ENCODE results near the gene FBN2. TPM values are rescaled to one million over a fixed set of nuclear protein-coding genes. Genes with fewer than 3 reads are reported as not detected.
"Not testable (repeated sequence)": the region's sequence is repeated elsewhere in the genome, so short reads cannot be mapped to it uniquely, and the experiment has no call there.

The FBN2 gene
- total and polyA plus RNA-seq, 2 experiments from 2014 or later, result 41.0 to 143 TPM

GRCh38 chr5:128512894-128513293 is 25.2 kb downstream of the FBN2 start:
- no peak overlapping the region for H3K4me2 ChIP-seq
- H3K79me2 ChIP-seq, result no peaks in the 10 kb centered on the region
- H4K20me1 ChIP-seq (ENCODE audit: insufficient read depth, poor library complexity, severe bottlenecking), result no peaks in the 10 kb centered on the region
- no peaks in the 10 kb centered on the region for H3K36me3 ChIP-seq (replicated peaks; ENCODE audit: insufficient read depth, low read depth)
- no peak overlapping the region for H3K4me3 ChIP-seq
- no peaks in the 10 kb centered on the region for H3K4me1 ChIP-seq (ENCODE audit: insufficient read depth)
- TF ChIP-seq CTCF (IDR thresholded peaks at IDR 0.05; ENCODE audit: poor library complexity) (no peak), EZH2phosphoT487 (IDR thresholded peaks at IDR 0.05; ENCODE audit: low read depth, severe bottlenecking, unreplicated experiment) (no peak), EZH2 (IDR thresholded peaks at IDR 0.05; ENCODE audit: borderline replicate concordance) (no peak)
- 62% methylated on average over 2 of the region's 2 CpGs for WGBS (ENCODE audit: low lambda C conversion rate, missing lambda C conversion rate)
- H3K9me2 ChIP-seq (replicated peaks; ENCODE audit: insufficient read depth), result no peaks in the 10 kb centered on the region
- no peak for DNase-seq (ENCODE audit: low spot score)
- no peak overlapping the region for H3K27ac ChIP-seq
- no peaks in the 10 kb centered on the region for H3K27me3 ChIP-seq
- H2AFZ ChIP-seq, result no peak overlapping the region
- no peaks in the 10 kb centered on the region for H3K9me3 ChIP-seq (ENCODE audit: low read depth)

- no peak for TF ChIP-seq EZH2 (IDR thresholded peaks at IDR 0.05; ENCODE audit: borderline replicate concordance)
- TF ChIP-seq CTCF (IDR thresholded peaks at IDR 0.05; ENCODE audit: poor library complexity), result no peak
- TF ChIP-seq EZH2phosphoT487 (IDR thresholded peaks at IDR 0.05; ENCODE audit: low read depth, severe bottlenecking, unreplicated experiment), result no peak
- Histone ChIP-seq H3K27me3 (no peaks in the 10 kb centered on the region), H3K4me2 (no peak overlapping the region), H3K4me1 (ENCODE audit: insufficient read depth) (no peaks in the 10 kb centered on the region), H3K79me2 (no peaks in the 10 kb centered on the region), H2AFZ (no peak overlapping the region), H3K9me2 (replicated peaks; ENCODE audit: insufficient read depth) (no peaks in the 10 kb centered on the region), H4K20me1 (ENCODE audit: insufficient read depth, poor library complexity, severe bottlenecking) (no peaks in the 10 kb centered on the region), H3K36me3 (replicated peaks; ENCODE audit: insufficient read depth, low read depth) (no peaks in the 10 kb centered on the region), H3K9me3 (ENCODE audit: low read depth) (no peaks in the 10 kb centered on the region), H3K27ac (no peak overlapping the region), H3K4me3 (no peak overlapping the region)
- DNase-seq (ENCODE audit: low spot score), result no peak
- 91% methylated on average over 2 of the region's 2 CpGs for WGBS (ENCODE audit: low lambda C conversion rate, missing lambda C conversion rate)
These were observed 31.4 kb downstream of the FBN2 start for GRCh38 chr5:128506643-128507042.

- H3K4me2 ChIP-seq; H3K4me3 ChIP-seq; H3K9me3 ChIP-seq (ENCODE audit: low read depth); H3K4me1 ChIP-seq (ENCODE audit: insufficient read depth); H3K79me2 ChIP-seq; H3K27ac ChIP-seq; H4K20me1 ChIP-seq (ENCODE audit: insufficient read depth, poor library complexity, severe bottlenecking); H3K27me3 ChIP-seq; H2AFZ ChIP-seq; H3K36me3 ChIP-seq (replicated peaks; ENCODE audit: insufficient read depth, low read depth); H3K9me2 ChIP-seq (replicated peaks; ENCODE audit: insufficient read depth); DNase-seq (ENCODE audit: low spot score): not testable (repeated sequence)
- WGBS (ENCODE audit: low lambda C conversion rate, missing lambda C conversion rate), result 93% methylated on average over 1 of the region's 1 CpG
These were observed 34.3 kb downstream of the FBN2 start for GRCh38 chr5:128503727-128504126.

- H3K27me3 ChIP-seq, result no peaks in the 10 kb centered on the region
- H3K27ac ChIP-seq, result no peak overlapping the region
- H3K4me1 ChIP-seq (ENCODE audit: insufficient read depth), result no peaks in the 10 kb centered on the region
- H3K4me3 ChIP-seq, result no peak overlapping the region
- no peak overlapping the region for H3K4me2 ChIP-seq
- H3K79me2 ChIP-seq, result peaks cover 4% of the 10 kb centered on the region
- 67% methylated on average over 5 of the region's 5 CpGs for WGBS (ENCODE audit: low lambda C conversion rate, missing lambda C conversion rate)
- TF ChIP-seq CTCF (IDR thresholded peaks at IDR 0.05; ENCODE audit: poor library complexity) (peak; percentile 60), EZH2 (IDR thresholded peaks at IDR 0.05; ENCODE audit: borderline replicate concordance) (no peak)
- no peaks in the 10 kb centered on the region for H3K9me2 ChIP-seq (replicated peaks; ENCODE audit: insufficient read depth)
- H2AFZ ChIP-seq, result no peak overlapping the region
- no peaks in the 10 kb centered on the region for H3K9me3 ChIP-seq (ENCODE audit: low read depth)
- H3K36me3 ChIP-seq (replicated peaks; ENCODE audit: insufficient read depth, low read depth), result no peaks in the 10 kb centered on the region
- peak; percentile 67 for DNase-seq (ENCODE audit: low spot score)
- H4K20me1 ChIP-seq (ENCODE audit: insufficient read depth, poor library complexity, severe bottlenecking), result no peaks in the 10 kb centered on the region
These were observed 39.1 kb downstream of the FBN2 start for GRCh38 chr5:128498844-128499455.
